NCI-H2107 treated with DMSO at 0.1 percent for 48 hours (cell line): Measurements from ENCODE around the gene GEMIN7.
"Not testable (repeated sequence)": the region's sequence is repeated elsewhere in the genome, so short reads cannot be mapped to it uniquely, and the experiment has no call there.

Experiments
- DNase-seq: peaks from one replicate; lab custom pipeline; 2025; ENCODE audit not compliant: unreplicated experiment; lab: John Stamatoyannopoulos, UW

GEMIN7 gene

GRCh38 chr19:45102481-45102880, 23.4 kb downstream of the GEMIN7 start:
- DNase-seq, result no peak

GRCh38 chr19:45103156-45103507, 24.1 kb downstream of the GEMIN7 start:
- peak; percentile 48 for DNase-seq

GRCh38 chr19:45103508-45104319, 24.7 kb downstream of the GEMIN7 start:
- peak; percentile 90 for DNase-seq

- DNase-seq, result no peak
Observed at GRCh38 chr19:45104658-45105349, 25.7 kb downstream of the GEMIN7 start.

- not testable (repeated sequence) for DNase-seq
Observed at GRCh38 chr19:45106363-45106762, 27.3 kb downstream of the GEMIN7 start.

GRCh38 chr19:45107621-45108150, 28.6 kb downstream of the GEMIN7 start:
- no peak for DNase-seq

- DNase-seq, result no peak
Observed at GRCh38 chr19:45110851-45111266, 31.8 kb downstream of the GEMIN7 start.

- DNase-seq, result no peak
Observed at GRCh38 chr19:45112111-45112827, 33.2 kb downstream of the GEMIN7 start.

- DNase-seq, result peak; percentile 79
Observed at GRCh38 chr19:45113628-45114027, 34.6 kb downstream of the GEMIN7 start.

GRCh38 chr19:45114116-45114515, 35.1 kb downstream of the GEMIN7 start:
- peak; percentile 61 for DNase-seq

GRCh38 chr19:45115809-45116615, 37.0 kb downstream of the GEMIN7 start:
- peak; percentile 97 for DNase-seq

GRCh38 chr19:45117167-45117594, 38.1 kb downstream of the GEMIN7 start:
- peak; percentile 90 for DNase-seq

- peak; percentile 28 for DNase-seq
Observed at GRCh38 chr19:45117671-45118070, 38.6 kb downstream of the GEMIN7 start.

- no peak for DNase-seq
Observed at GRCh38 chr19:45118106-45118505, 39.0 kb downstream of the GEMIN7 start.

- DNase-seq, result peak; percentile 54
Observed at GRCh38 chr19:45118591-45119355, 39.7 kb downstream of the GEMIN7 start.

- DNase-seq, result no peak
Observed at GRCh38 chr19:45119582-45119981, 40.5 kb downstream of the GEMIN7 start.

GRCh38 chr19:45121827-45122345, 42.8 kb downstream of the GEMIN7 start:
- DNase-seq, result no peak

- no peak for DNase-seq
Observed at GRCh38 chr19:45122832-45123231, 43.8 kb downstream of the GEMIN7 start.

GRCh38 chr19:45123440-45123850, 44.4 kb downstream of the GEMIN7 start:
- no peak for DNase-seq

- DNase-seq, result no peak
Observed at GRCh38 chr19:45124021-45124420, 45.0 kb downstream of the GEMIN7 start.
